OCI-LY7 (cell line): ENCODE results near the gene SLC7A11. TPM values are rescaled to one million over a fixed set of nuclear protein-coding genes. Genes with fewer than 3 reads are reported as not detected.

Source experiments
- BruUV-seq: library from RNA; stranded (reverse); fragments of 400-500 nt; replicated peaks from 2 replicates; lab custom pipeline; 2021; lab: Mats Ljungman, UMichigan
- CTCF ChIA-PET: fragments of 300-600 bp; sonication (Branson Sonifier 250); formaldehyde crosslinking; loops from one replicate; lab custom pipeline; 2022; ENCODE audit warnings: antibody characterized with exemption; ENCODE audit not compliant: unreplicated experiment; lab: Charles Lee
- POLR2A ChIA-PET: fragments of 300-600 bp; sonication (Branson Sonifier 250); formaldehyde crosslinking; loops from one replicate; lab custom pipeline; 2022; ENCODE audit warnings: antibody characterized with exemption; lab: Charles Lee
- DNase-seq: peaks from one replicate; pipeline ENCODE4 v3.0.0-alpha.2; 2015; ENCODE audit warnings: low spot score
- H2AFZ ChIP-seq: fragments of 200-600 bp; sonication (generic), shearing (Covaris generic); 2 replicates; pipeline ENCODE4 v1.6.1; 2014; ENCODE audit warnings: mild to moderate bottlenecking, antibody characterized with exemption, low read length, moderate library complexity
- H3K27ac ChIP-seq: fragments of 200-600 bp; sonication (generic); 2 replicates; pipeline ENCODE4 v1.5.1; 2014; ENCODE audit warnings: mixed run types, low read depth, mild to moderate bottlenecking, moderate library complexity, low read length, inconsistent platforms; ENCODE audit not compliant: poor library complexity, severe bottlenecking
- H3K36me3 ChIP-seq: fragments of 200-600 bp; sonication (generic); 2 replicates; pipeline ENCODE4 v1.6.1; 2014; ENCODE audit warnings: mild to moderate bottlenecking, antibody characterized with exemption, low read length, moderate library complexity, mixed read lengths; ENCODE audit not compliant: insufficient read depth
- H3K4me1 ChIP-seq: fragments of 200-600 bp; sonication (generic); 2 replicates; pipeline ENCODE4 v1.5.1; 2014; ENCODE audit warnings: mild to moderate bottlenecking, low read length; ENCODE audit not compliant: insufficient read depth, poor library complexity, severe bottlenecking
- H3K4me2 ChIP-seq: fragments of 200-600 bp; sonication (generic); 2 replicates; pipeline ENCODE4 v1.6.1; 2014; ENCODE audit warnings: mild to moderate bottlenecking, low read length
- H3K4me3 ChIP-seq: fragments of 200-600 bp; sonication (generic); 2 replicates; pipeline ENCODE4 v1.5.1; 2014; ENCODE audit warnings: mild to moderate bottlenecking, low read depth, low read length; ENCODE audit not compliant: poor library complexity, severe bottlenecking
- H3K79me2 ChIP-seq: fragments of 200-600 bp; sonication (generic); 2 replicates; pipeline ENCODE4 v1.6.1; 2016; ENCODE audit warnings: low read depth, mild to moderate bottlenecking, low read length, moderate library complexity, mixed read lengths; ENCODE audit not compliant: insufficient read depth
- H3K9me2 ChIP-seq: fragments of 200-600 bp; sonication (generic); 2 replicates; pipeline ENCODE4 v1.6.1; 2016; ENCODE audit warnings: mild to moderate bottlenecking, low read length, mixed read lengths; ENCODE audit not compliant: insufficient read depth
- H3K9me3 ChIP-seq: fragments of 200-600 bp; sonication (generic); 2 replicates; pipeline ENCODE4 v1.6.1; 2014; ENCODE audit warnings: mild to moderate bottlenecking, mixed run types, low read length, mixed read lengths
- H4K20me1 ChIP-seq: fragments of 200-600 bp; sonication (generic); 2 replicates; pipeline ENCODE4 v1.6.1; 2014; ENCODE audit warnings: mild to moderate bottlenecking, antibody characterized with exemption, low read length, moderate library complexity, mixed read lengths; ENCODE audit not compliant: insufficient read depth
- EZH2phosphoT487 ChIP-seq: fragments of 200-600 bp; sonication (generic); IDR thresholded peaks from 2 replicates; pipeline ENCODE4 v1.6.1; 2018; ENCODE audit warnings: low read depth, borderline replicate concordance, mild to moderate bottlenecking, mixed run types, antibody characterized with exemption, low read length, moderate library complexity, mixed read lengths
- intact Hi-C: fragments of 100-400 bp; cut with micrococcal nuclease; formaldehyde crosslinking; loops from one replicate; pipeline ENCODE4 v1.10.0; 2022; ENCODE audit not compliant: unreplicated experiment
- total RNA-seq, 2 experiments: library from RNA; depleted of rRNA in 1 of 2; stranded (reverse); fragments of >200 nt in 1 of 2; shearing (Covaris generic) in 1 of 2; gene quantifications; 2 replicates each; pipeline ENCODE4 v1.2.3, GENCODE V29; 2014 to 2022
- TF ChIP-seq, protein P1 (sequence below): fragments of 200-600 bp; sonication (generic); conservative IDR thresholded peaks from 2 replicates; pipeline ENCODE4 v1.5.1; 2014; ENCODE audit warnings: mild to moderate bottlenecking, antibody characterized with exemption, low read length, moderate library complexity, mixed read lengths

The SLC7A11 gene
- total RNA-seq, 2 experiments from 2014 or later: 5.7 to 16.7 TPM

DNA sequence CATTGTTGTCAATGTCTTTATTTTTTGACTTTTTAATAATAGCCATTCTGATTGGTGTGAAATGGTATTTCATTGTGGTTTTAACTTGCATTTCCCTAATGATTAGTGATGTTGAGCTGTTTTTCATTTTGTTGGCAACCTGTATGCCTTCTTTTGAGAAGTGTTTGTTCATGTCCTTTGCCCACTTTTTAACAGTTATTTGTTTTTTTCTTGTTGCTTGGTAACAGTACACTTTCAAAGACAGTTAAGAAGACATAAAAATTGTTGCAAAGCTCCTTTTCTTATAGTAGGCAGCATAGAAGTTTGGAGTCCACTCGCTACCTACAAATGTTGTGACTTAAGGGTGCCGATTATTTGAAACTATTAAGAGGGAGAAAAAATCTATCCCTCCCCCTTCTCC is 48.7 kb upstream of the SLC7A11 start:
- no peaks in the 10 kb centered on the region for H4K20me1 ChIP-seq
- no peaks in the 10 kb centered on the region for H3K4me1 ChIP-seq
- no peak for TF ChIP-seq EZH2phosphoT487
- H3K36me3 ChIP-seq: no peaks in the 10 kb centered on the region
- no peak for DNase-seq
- POLR2A ChIA-PET: no interaction called here
- intact Hi-C loops: no loop called here
- no peaks in the 10 kb centered on the region for H3K9me2 ChIP-seq
- H2AFZ ChIP-seq: no peak overlapping the region
- no peak overlapping the region for H3K4me3 ChIP-seq
- no peaks in the 10 kb centered on the region for H3K79me2 ChIP-seq
- H3K9me3 ChIP-seq: no peaks in the 10 kb centered on the region
- CTCF ChIA-PET: no interaction called here
- BruUV-seq: no TSS peak
- no peak overlapping the region for H3K27ac ChIP-seq
- H3K4me2 ChIP-seq: no peak overlapping the region

DNA sequence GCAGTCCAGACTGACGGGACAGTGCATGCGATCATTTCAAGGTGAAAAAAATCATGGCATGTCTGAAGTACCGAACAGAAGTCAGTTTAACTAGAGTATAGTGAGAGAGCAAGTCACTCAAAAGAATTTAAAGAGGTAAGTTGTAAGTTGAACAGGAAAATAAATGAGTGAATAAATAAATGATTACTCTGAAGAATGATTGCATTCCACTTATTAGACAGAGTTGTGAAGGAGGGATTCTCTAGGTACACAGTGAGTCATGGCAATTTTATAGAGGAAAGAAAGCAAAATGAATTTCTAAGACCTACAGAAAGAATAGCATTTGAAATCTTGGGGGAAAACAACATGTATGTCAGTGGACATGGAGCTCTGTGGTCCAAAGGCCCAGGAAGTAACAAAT is 37.1 kb upstream of the SLC7A11 start:
- Histone ChIP-seq H2AFZ (no peak overlapping the region), H3K9me2 (no peaks in the 10 kb centered on the region; the same call in 1 of the 2 replicates), H3K4me3 (no peak overlapping the region), H3K4me2 (no peak overlapping the region), H3K36me3 (no peaks in the 10 kb centered on the region), H3K27ac (no peak overlapping the region), H3K9me3 (no peaks in the 10 kb centered on the region), H3K79me2 (no peaks in the 10 kb centered on the region), H4K20me1 (no peaks in the 10 kb centered on the region), H3K4me1 (no peaks in the 10 kb centered on the region)
- intact Hi-C loops: no loop called here
- ChIA-PET CTCF (no interaction called here), POLR2A (interaction anchor here (1.0 to 1.1 kb wide), 3 partner anchors 9 to 32 kb away, joined by 3 to 6 read pairs (median 4); no protein-coding TSS in a partner anchor)
- BruUV-seq: no TSS peak
- TF ChIP-seq, protein P1, sequence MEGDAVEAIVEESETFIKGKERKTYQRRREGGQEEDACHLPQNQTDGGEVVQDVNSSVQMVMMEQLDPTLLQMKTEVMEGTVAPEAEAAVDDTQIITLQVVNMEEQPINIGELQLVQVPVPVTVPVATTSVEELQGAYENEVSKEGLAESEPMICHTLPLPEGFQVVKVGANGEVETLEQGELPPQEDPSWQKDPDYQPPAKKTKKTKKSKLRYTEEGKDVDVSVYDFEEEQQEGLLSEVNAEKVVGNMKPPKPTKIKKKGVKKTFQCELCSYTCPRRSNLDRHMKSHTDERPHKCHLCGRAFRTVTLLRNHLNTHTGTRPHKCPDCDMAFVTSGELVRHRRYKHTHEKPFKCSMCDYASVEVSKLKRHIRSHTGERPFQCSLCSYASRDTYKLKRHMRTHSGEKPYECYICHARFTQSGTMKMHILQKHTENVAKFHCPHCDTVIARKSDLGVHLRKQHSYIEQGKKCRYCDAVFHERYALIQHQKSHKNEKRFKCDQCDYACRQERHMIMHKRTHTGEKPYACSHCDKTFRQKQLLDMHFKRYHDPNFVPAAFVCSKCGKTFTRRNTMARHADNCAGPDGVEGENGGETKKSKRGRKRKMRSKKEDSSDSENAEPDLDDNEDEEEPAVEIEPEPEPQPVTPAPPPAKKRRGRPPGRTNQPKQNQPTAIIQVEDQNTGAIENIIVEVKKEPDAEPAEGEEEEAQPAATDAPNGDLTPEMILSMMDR: no peak
- no peak for TF ChIP-seq EZH2phosphoT487
- DNase-seq: no peak

DNA sequence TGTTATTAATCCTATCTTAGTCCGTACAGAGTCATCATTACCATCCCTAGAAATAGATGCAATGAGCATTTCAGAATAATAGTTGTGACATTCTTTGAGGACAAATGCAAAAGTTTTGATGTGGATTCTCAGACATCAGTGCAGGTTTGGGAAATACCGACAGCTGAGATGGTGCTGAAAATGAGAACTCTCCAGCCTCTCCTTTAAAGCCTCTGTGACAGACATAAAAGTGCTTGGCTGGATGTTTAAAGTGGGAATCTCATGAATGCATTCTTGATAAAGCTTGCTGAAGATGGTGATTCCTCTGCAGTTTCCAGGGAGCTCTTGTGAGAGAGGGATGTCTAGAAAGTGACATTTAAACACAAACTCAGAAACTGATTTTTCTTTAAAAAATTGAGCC is 35.0 kb upstream of the SLC7A11 start:
- no peak for DNase-seq
- H3K4me3 ChIP-seq: no peak overlapping the region
- H2AFZ ChIP-seq: no peak overlapping the region
- H3K4me2 ChIP-seq: no peak overlapping the region
- H3K9me2 ChIP-seq: no peaks in the 10 kb centered on the region; the same call in 1 of the 2 replicates
- BruUV-seq: no TSS peak
- intact Hi-C loops: no loop called here
- no peak for TF ChIP-seq EZH2phosphoT487
- TF ChIP-seq, protein P1: no peak
- no peaks in the 10 kb centered on the region for H4K20me1 ChIP-seq
- POLR2A ChIA-PET: interaction anchor here (0.7 kb wide), 2 partner anchors 8 to 196 kb away, joined by 3 to 4 read pairs; no protein-coding TSS in a partner anchor
- CTCF ChIA-PET: no interaction called here
- no peaks in the 10 kb centered on the region for H3K36me3 ChIP-seq
- H3K79me2 ChIP-seq: no peaks in the 10 kb centered on the region
- H3K9me3 ChIP-seq: no peaks in the 10 kb centered on the region
- H3K27ac ChIP-seq: no peak overlapping the region
- H3K4me1 ChIP-seq: no peaks in the 10 kb centered on the region
